Right atrium auricular region (tissue), 2 donors: ENCODE measurements around the gene EDA2R. TPM values are rescaled to one million over a fixed set of nuclear protein-coding genes. Genes with fewer than 3 reads are reported as not detected.

ENCODE experiments used
- DNase-seq: peaks from one replicate; pipeline ENCODE4 v3.0.0-alpha.2; 2019; ENCODE audit warnings: low spot score
- H3K27ac ChIP-seq, 2 donors: fragments of 200-600 bp; sonication (generic); 1 replicate in 1 of 2; 2 replicates in 1 of 2; pipeline ENCODE4 v1.5.1; 2016 to 2019
- H3K27me3 ChIP-seq, 2 donors: fragments of 200-600 bp; sonication (generic); one replicate each; pipeline versions ENCODE4 v1.5.1 to v1.6.0; 2017 to 2019
- H3K36me3 ChIP-seq: fragments of 200-600 bp; sonication (generic); one replicate; pipeline ENCODE4 v1.5.1; 2016
- H3K4me1 ChIP-seq, 2 donors: fragments of 200-600 bp; sonication (generic); one replicate each; pipeline versions ENCODE4 v1.5.1 to v1.6.0; 2017 to 2019
- H3K4me3 ChIP-seq, 2 donors: fragments of 200-600 bp; sonication (generic); 1 replicate in 1 of 2; 2 replicates in 1 of 2; pipeline ENCODE4 v1.5.1; 2017 to 2019; ENCODE audit warnings: mild to moderate bottlenecking in 1 of 2, moderate library complexity in 1 of 2
- H3K9me3 ChIP-seq, 2 donors: fragments of 200-600 bp; sonication (generic); one replicate each; pipeline ENCODE4 v1.5.1; 2019
- total RNA-seq, 2 donors: library from RNA; depleted of rRNA; stranded (reverse); fragments of >200 nt; gene quantifications; one replicate each; pipeline ENCODE4 v1.1.0, GENCODE V29; 2016
- TF ChIP-seq, protein P1 (sequence below), 2 donors: fragments of 200-600 bp; sonication (generic); IDR thresholded peaks; one replicate each; pipeline ENCODE4 v1.5.1; 2019; ENCODE audit warnings: antibody characterized with exemption in 2 of 2

EDA2R gene, protein sequence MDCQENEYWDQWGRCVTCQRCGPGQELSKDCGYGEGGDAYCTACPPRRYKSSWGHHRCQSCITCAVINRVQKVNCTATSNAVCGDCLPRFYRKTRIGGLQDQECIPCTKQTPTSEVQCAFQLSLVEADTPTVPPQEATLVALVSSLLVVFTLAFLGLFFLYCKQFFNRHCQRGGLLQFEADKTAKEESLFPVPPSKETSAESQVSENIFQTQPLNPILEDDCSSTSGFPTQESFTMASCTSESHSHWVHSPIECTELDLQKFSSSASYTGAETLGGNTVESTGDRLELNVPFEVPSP
- 1 to 10 TPM in 1 of 2 donors, under 1 TPM in 1; 0.83 to 1.3 TPM for total RNA-seq

DNA sequence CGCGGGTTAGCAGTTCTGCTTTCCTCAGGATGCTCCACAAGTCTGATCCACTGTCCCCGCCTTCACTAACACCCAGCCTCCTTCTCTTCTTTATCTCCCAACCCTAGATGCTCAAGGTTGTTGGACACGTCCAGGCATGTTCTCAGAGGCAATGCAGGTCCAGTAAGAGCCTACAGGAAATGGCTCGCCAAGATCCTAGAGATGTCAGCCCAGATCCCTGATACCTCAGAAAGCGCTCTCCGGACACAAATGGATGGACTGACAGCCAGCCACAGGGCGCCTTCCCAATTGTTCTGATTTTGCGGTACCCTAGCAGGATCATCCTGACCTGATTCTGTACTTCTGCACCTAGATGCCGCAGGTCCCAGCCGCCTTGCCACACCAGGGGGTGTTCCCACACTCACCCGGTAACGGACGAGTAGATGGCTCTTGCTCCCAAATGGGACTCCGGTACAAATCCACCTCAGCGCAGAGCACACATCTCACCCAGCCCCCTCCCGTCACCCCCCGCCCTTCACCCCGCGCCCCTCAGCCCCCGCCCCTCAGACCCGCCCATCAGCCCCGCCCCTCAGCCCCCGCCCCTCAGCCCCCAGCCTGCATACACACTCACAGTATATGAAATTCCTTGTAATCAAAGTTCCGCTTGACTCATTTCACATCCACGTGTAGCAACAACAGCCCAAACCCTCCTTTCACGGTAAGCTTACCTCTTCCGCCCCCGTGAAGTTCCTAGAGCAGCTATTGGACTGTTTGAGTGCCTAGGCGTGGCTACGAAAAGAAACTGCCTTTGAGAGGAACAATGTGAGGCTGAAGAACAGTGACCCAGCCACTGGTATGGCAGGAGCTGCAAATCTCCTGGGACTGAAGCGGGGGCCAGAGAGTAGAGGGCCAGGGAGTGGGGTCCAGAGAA is at the start of gene EDA2R:
Gene EDA2R (minus strand): TSS at position 488 of the 910 bp plus-strand sequence. CDS start 23,058 bp downstream, outside the sequence.
- Histone ChIP-seq H3K36me3 (no peaks in the 10 kb centered on the region), H3K27me3 (no peaks in the 10 kb centered on the region), H3K9me3 (no peaks in the 10 kb centered on the region), H3K4me1 (no peaks in the 10 kb centered on the region), H3K4me3 (peak within 1 kb of the TSS; percentile 7 to 41), H3K27ac (no peak within 1 kb of the TSS)
- TF ChIP-seq, protein P1, sequence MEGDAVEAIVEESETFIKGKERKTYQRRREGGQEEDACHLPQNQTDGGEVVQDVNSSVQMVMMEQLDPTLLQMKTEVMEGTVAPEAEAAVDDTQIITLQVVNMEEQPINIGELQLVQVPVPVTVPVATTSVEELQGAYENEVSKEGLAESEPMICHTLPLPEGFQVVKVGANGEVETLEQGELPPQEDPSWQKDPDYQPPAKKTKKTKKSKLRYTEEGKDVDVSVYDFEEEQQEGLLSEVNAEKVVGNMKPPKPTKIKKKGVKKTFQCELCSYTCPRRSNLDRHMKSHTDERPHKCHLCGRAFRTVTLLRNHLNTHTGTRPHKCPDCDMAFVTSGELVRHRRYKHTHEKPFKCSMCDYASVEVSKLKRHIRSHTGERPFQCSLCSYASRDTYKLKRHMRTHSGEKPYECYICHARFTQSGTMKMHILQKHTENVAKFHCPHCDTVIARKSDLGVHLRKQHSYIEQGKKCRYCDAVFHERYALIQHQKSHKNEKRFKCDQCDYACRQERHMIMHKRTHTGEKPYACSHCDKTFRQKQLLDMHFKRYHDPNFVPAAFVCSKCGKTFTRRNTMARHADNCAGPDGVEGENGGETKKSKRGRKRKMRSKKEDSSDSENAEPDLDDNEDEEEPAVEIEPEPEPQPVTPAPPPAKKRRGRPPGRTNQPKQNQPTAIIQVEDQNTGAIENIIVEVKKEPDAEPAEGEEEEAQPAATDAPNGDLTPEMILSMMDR (IDR thresholded peaks at IDR 0.05) = no peak
- DNase-seq = no peak

- TF ChIP-seq, protein P1 (IDR thresholded peaks at IDR 0.05) = no peak
- Histone ChIP-seq H3K27me3 (no peaks in the 10 kb centered on the region), H3K9me3 (no peaks in the 10 kb centered on the region), H3K36me3 (no peaks in the 10 kb centered on the region), H3K27ac (no peak overlapping the region), H3K4me1 (no peaks in the 10 kb centered on the region), H3K4me3 (no peak overlapping the region)
- DNase-seq = no peak
Measured at GRCh38 chrX:66684196-66684595, 45.3 kb upstream of the EDA2R start.

DNA sequence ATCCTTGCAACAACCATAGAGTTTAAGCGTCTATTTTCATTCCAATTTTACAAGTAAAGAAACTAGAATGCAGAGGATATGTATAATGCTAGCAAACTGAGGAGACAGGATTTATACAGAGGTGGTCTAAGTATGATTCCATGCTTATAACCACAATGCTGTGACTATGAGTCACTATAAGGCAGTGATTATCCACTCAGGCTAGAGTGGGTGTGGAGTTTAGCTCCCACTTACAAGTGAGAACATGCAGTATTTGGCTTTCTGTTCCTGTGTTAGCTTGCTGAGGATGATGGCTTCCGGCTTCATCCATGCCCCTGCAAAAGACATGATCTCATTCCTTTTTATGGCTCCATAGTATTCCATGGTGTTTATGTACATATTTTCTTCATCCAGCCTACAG is 41.6 kb upstream of the EDA2R start:
- DNase-seq = no peak
- Histone ChIP-seq H3K27me3 (no peaks in the 10 kb centered on the region), H3K36me3 (no peaks in the 10 kb centered on the region), H3K4me3 (no peak overlapping the region), H3K4me1 (no peaks in the 10 kb centered on the region), H3K27ac (no peak overlapping the region), H3K9me3 (no peaks in the 10 kb centered on the region)
- TF ChIP-seq, protein P1 (IDR thresholded peaks at IDR 0.05) = no peak

DNA sequence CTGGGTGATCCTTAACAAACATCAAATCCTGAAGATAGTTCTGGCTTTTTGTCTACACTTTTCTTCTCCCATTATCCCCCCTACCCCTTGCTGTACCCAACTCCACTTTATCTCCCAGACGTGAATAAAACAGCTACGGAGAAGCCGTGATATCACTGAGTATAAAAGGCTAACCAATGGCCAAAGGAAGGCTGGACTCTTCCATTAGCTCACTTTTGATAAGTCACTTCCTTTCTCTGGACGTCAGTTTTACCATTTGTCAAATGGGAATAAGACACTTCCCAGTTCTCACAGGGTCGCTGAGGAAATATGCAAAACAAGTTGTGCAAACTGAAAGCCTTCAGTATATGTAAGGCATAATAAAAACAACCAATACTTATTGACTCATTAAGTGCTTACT is 38.6 kb upstream of the EDA2R start:
- TF ChIP-seq, protein P1 (IDR thresholded peaks at IDR 0.05) = no peak
- Histone ChIP-seq H3K4me3 (no peak overlapping the region), H3K27ac (no peak overlapping the region), H3K4me1 (no peaks in the 10 kb centered on the region), H3K27me3 (no peaks in the 10 kb centered on the region), H3K9me3 (no peaks in the 10 kb centered on the region), H3K36me3 (no peaks in the 10 kb centered on the region)
- no peak for DNase-seq

- H3K27me3 ChIP-seq = no peaks in the 10 kb centered on the region
- DNase-seq = no peak
- H3K4me1 ChIP-seq = no peaks in the 10 kb centered on the region
- no peaks in the 10 kb centered on the region for H3K9me3 ChIP-seq
- TF ChIP-seq, protein P1 (IDR thresholded peaks at IDR 0.05) = no peak
- H3K4me3 ChIP-seq = no peak overlapping the region
- H3K27ac ChIP-seq = no peak overlapping the region
- no peaks in the 10 kb centered on the region for H3K36me3 ChIP-seq
Measured at GRCh38 chrX:66676990-66677389, 38.1 kb upstream of the EDA2R start.
